ENCODE results near the gene S1PR4. TPM values are rescaled to one million over a fixed set of nuclear protein-coding genes. Genes with fewer than 3 reads are reported as not detected.
A peak's percentile ranks its signal among the peaks of the same experiment; 100 is the strongest.

The S1PR4 gene
- total RNA-seq, 1 donor from 2014 or later, result not detected

DNA sequence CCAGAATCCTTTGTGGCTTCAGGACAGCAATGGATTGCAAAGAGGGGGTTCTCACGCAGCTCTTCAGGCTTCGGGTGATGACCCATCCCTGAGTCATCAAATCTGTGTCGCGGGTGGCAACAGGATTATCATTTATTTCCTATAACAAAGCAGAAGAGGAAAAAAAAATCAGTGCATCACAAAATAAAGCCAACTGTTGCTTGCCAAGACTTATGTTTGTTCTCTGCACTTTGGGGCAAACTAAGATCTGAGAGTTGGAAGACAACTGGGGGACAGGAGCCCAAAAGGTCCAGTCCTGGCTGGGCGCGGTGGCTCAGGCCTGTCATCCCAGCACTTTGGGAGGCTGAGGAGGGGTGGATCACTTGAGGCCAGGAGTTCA, 36.3 kb upstream of the S1PR4 start:
- H3K36me3 Mint-ChIP-seq (ENCODE audit: low read depth), result no peaks in the 10 kb centered on the region
- H3K9me3 Mint-ChIP-seq, result no peaks in the 10 kb centered on the region
- H3K4me3 Mint-ChIP-seq, result no peak overlapping the region
- no peak overlapping the region for H3K27ac Mint-ChIP-seq (ENCODE audit: unreplicated experiment)
- H3K27me3 Mint-ChIP-seq (ENCODE audit: low read depth), result peaks cover 3% of the 10 kb centered on the region
- no peaks in the 10 kb centered on the region for H3K4me1 Mint-ChIP-seq
- TF ChIP-seq, protein P1, sequence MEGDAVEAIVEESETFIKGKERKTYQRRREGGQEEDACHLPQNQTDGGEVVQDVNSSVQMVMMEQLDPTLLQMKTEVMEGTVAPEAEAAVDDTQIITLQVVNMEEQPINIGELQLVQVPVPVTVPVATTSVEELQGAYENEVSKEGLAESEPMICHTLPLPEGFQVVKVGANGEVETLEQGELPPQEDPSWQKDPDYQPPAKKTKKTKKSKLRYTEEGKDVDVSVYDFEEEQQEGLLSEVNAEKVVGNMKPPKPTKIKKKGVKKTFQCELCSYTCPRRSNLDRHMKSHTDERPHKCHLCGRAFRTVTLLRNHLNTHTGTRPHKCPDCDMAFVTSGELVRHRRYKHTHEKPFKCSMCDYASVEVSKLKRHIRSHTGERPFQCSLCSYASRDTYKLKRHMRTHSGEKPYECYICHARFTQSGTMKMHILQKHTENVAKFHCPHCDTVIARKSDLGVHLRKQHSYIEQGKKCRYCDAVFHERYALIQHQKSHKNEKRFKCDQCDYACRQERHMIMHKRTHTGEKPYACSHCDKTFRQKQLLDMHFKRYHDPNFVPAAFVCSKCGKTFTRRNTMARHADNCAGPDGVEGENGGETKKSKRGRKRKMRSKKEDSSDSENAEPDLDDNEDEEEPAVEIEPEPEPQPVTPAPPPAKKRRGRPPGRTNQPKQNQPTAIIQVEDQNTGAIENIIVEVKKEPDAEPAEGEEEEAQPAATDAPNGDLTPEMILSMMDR (conservative IDR thresholded peaks at IDR 0.05), result no peak
- DNase-seq (ENCODE audit: low read depth, low spot score), result no peak

DNA sequence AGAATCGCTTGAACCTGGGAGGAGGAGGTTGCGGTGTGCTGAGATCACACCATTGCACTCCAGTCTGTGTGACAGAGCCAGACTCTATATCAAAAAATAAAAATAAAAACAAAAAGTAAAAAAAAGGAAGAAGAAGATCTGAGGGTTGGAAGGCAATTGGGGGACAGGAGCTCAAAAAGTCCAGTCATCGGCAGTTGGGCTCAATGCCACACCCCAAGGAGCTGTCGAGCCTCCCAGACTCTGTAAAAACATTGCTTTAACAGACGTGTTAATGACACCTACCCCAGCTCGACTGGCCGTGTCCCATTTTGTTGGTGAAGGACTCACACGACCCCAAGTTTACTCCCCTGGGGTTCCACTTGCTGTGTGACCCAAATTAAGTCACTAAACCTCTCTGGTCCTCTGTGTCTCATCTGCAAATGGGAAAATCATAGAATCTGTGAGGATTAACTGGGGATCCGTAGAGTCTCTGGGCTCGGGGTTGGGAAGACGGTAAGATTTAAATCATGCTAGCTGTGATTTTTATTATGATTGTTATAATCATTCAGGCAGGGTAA, 35.7 kb upstream of the S1PR4 start:
- TF ChIP-seq, protein P1 (conservative IDR thresholded peaks at IDR 0.05), result no peak
- no peak for DNase-seq (ENCODE audit: low read depth, low spot score)
- no peaks in the 10 kb centered on the region for H3K4me1 Mint-ChIP-seq
- no peak overlapping the region for H3K27ac Mint-ChIP-seq (ENCODE audit: unreplicated experiment)
- H3K36me3 Mint-ChIP-seq (ENCODE audit: low read depth), result no peaks in the 10 kb centered on the region
- no peak overlapping the region for H3K4me3 Mint-ChIP-seq
- H3K27me3 Mint-ChIP-seq (ENCODE audit: low read depth), result peaks cover 3% of the 10 kb centered on the region
- no peaks in the 10 kb centered on the region for H3K9me3 Mint-ChIP-seq

- Mint-ChIP-seq H3K36me3 (ENCODE audit: low read depth) (no peaks in the 10 kb centered on the region), H3K9me3 (no peaks in the 10 kb centered on the region), H3K27ac (ENCODE audit: unreplicated experiment) (no peak overlapping the region)
Measured at GRCh38 chr19:3145909-3146676, 32.5 kb upstream of the S1PR4 start.

GRCh38 chr19:3146677-3147100, 31.9 kb upstream of the S1PR4 start:
- Mint-ChIP-seq H3K9me3 (no peaks in the 10 kb centered on the region), H3K4me1 (no peaks in the 10 kb centered on the region), H3K27ac (ENCODE audit: unreplicated experiment) (no peak overlapping the region), H3K36me3 (ENCODE audit: low read depth) (no peaks in the 10 kb centered on the region), H3K4me3 (no peak overlapping the region), H3K27me3 (ENCODE audit: low read depth) (peaks cover 19% of the 10 kb centered on the region)
- TF ChIP-seq, protein P1 (conservative IDR thresholded peaks at IDR 0.05), result peak; percentile 69
- peak; percentile 63 for DNase-seq (ENCODE audit: low read depth, low spot score)

More at GRCh38 chr19:3145909-3146676, 32.5 kb upstream of the S1PR4 start:
- no peaks in the 10 kb centered on the region for H3K4me1 Mint-ChIP-seq
- no peak for DNase-seq (ENCODE audit: low read depth, low spot score)
- no peak overlapping the region for H3K4me3 Mint-ChIP-seq
- H3K27me3 Mint-ChIP-seq (ENCODE audit: low read depth), result peaks cover 19% of the 10 kb centered on the region
- TF ChIP-seq, protein P1 (conservative IDR thresholded peaks at IDR 0.05), result no peak

- TF ChIP-seq, protein P1 (conservative IDR thresholded peaks at IDR 0.05), result no peak
- no peaks in the 10 kb centered on the region for H3K9me3 Mint-ChIP-seq
- DNase-seq (ENCODE audit: low read depth, low spot score), result no peak
- peaks cover 16% of the 10 kb centered on the region for H3K27me3 Mint-ChIP-seq (ENCODE audit: low read depth)
- H3K4me1 Mint-ChIP-seq, result no peaks in the 10 kb centered on the region
- no peak overlapping the region for H3K27ac Mint-ChIP-seq (ENCODE audit: unreplicated experiment)
- no peak overlapping the region for H3K4me3 Mint-ChIP-seq
- no peaks in the 10 kb centered on the region for H3K36me3 Mint-ChIP-seq (ENCODE audit: low read depth)
Measured at GRCh38 chr19:3148503-3148902, 30.1 kb upstream of the S1PR4 start.

All from neural crest cell (in vitro differentiated cells).